Activated T-helper 1 cell treated with anti-CD3 and anti-CD28 coated beads, Interleukin-12 subunit alpha, Interleukin-12 subunit beta, Interleukin-2, Interleukin-4 antibody, amounts not matched to agents 30 ng/mL and 10 ng/mL and 1 ng/mL, durations not matched to agents 14 hours and 24 hours and 36 hours (primary cell): ENCODE results near the gene SP100. TPM values are rescaled to one million over a fixed set of nuclear protein-coding genes. Genes with fewer than 3 reads are reported as not detected.
"Not testable (repeated sequence)": the region's sequence is repeated elsewhere in the genome, so short reads cannot be mapped to it uniquely, and the experiment has no call there.

ENCODE experiments used
- DNase-seq: peaks from one replicate; pipeline ENCODE4 v3.0.0; 2021; ENCODE audit warnings: low spot score
- H3K27ac Mint-ChIP-seq: one replicate; pipeline ENCODE4 v1.8.0; 2021; ENCODE audit warnings: mild to moderate bottlenecking, mixed read lengths
- H3K27me3 Mint-ChIP-seq: one replicate; pipeline ENCODE4 v1.8.0; 2022; ENCODE audit warnings: mild to moderate bottlenecking, moderate library complexity, mixed read lengths; ENCODE audit not compliant: insufficient read depth
- H3K36me3 Mint-ChIP-seq: one replicate; pipeline ENCODE4 v1.8.0; 2021; ENCODE audit warnings: low read depth, mixed read lengths
- H3K4me1 Mint-ChIP-seq: one replicate; pipeline ENCODE4 v1.8.0; 2021; ENCODE audit warnings: low read depth, mixed read lengths
- H3K4me3 Mint-ChIP-seq: one replicate; pipeline ENCODE4 v1.8.0; 2021; ENCODE audit warnings: mild to moderate bottlenecking, moderate library complexity, mixed read lengths
- H3K9me3 Mint-ChIP-seq: one replicate; pipeline ENCODE4 v1.8.0; 2021; ENCODE audit warnings: mixed read lengths
- intact Hi-C: fragments of 100-400 bp; cut with micrococcal nuclease; formaldehyde crosslinking; loops from one replicate; pipeline ENCODE4 v1.15.1; 2024
- total RNA-seq: library from RNA; stranded (reverse); gene quantifications from 2 replicates; pipeline ENCODE4 v1.2.3, GENCODE V29; 2022

Gene SP100
- total RNA-seq, 1 donor from 2014 or later, result 171 TPM

GRCh38 chr2:230491219-230491618, 75.2 kb downstream of the SP100 start:
- Mint-ChIP-seq H3K9me3 (peaks cover 33% of the 10 kb centered on the region), H3K4me1 (peaks cover 24% of the 10 kb centered on the region), H3K27ac (peak overlapping the region; percentile 13), H3K36me3 (peaks cover 79% of the 10 kb centered on the region)
- H3K4me3 Mint-ChIP-seq, H3K27me3 Mint-ChIP-seq, DNase-seq, intact Hi-C loops: not testable (repeated sequence)

GRCh38 chr2:230492107-230492506, 76.1 kb downstream of the SP100 start:
- peaks cover 30% of the 10 kb centered on the region for H3K9me3 Mint-ChIP-seq
- H3K4me3 Mint-ChIP-seq, result no peak overlapping the region
- intact Hi-C loops, result no loop called here
- H3K4me1 Mint-ChIP-seq, result peaks cover 31% of the 10 kb centered on the region
- no peaks in the 10 kb centered on the region for H3K27me3 Mint-ChIP-seq
- H3K36me3 Mint-ChIP-seq, result peaks cover 78% of the 10 kb centered on the region
- H3K27ac Mint-ChIP-seq, result no peak overlapping the region
- DNase-seq, result no peak

DNA sequence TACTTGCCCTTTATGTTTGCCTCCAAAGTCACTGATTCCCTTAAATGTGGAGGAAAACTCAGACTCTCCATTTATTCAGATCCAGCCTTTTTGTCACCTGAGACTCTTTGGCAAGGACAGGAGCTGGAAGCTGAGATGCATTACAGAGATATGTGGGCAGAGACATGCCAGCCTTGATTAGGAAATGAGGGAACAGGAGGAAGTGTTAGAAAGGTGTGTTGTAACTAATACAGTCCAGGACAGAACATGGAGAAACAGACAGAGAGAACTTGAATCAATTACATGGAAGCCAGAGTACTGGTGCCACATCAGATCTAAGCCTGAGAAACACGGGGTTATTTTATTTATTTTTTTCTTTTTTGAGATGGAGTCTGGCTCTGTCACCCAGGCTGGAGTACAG, 79.0 kb downstream of the SP100 start:
- intact Hi-C loops, result no loop called here
- Mint-ChIP-seq H3K9me3 (peaks cover 8% of the 10 kb centered on the region), H3K4me3 (no peak overlapping the region), H3K27me3 (no peaks in the 10 kb centered on the region), H3K27ac (peak overlapping the region; percentile 3), H3K36me3 (peaks cover 74% of the 10 kb centered on the region), H3K4me1 (peaks cover 41% of the 10 kb centered on the region)
- no peak for DNase-seq

GRCh38 chr2:230496891-230497290, 80.9 kb downstream of the SP100 start:
- DNase-seq, result no peak
- peak overlapping the region; percentile 30 for H3K4me3 Mint-ChIP-seq
- peaks cover 25% of the 10 kb centered on the region for H3K4me1 Mint-ChIP-seq
- H3K27ac Mint-ChIP-seq, result peak overlapping the region; percentile 77
- intact Hi-C loops, result no loop called here
- H3K9me3 Mint-ChIP-seq, result peaks cover 3% of the 10 kb centered on the region
- no peaks in the 10 kb centered on the region for H3K27me3 Mint-ChIP-seq
- H3K36me3 Mint-ChIP-seq, result peaks cover 70% of the 10 kb centered on the region

DNA sequence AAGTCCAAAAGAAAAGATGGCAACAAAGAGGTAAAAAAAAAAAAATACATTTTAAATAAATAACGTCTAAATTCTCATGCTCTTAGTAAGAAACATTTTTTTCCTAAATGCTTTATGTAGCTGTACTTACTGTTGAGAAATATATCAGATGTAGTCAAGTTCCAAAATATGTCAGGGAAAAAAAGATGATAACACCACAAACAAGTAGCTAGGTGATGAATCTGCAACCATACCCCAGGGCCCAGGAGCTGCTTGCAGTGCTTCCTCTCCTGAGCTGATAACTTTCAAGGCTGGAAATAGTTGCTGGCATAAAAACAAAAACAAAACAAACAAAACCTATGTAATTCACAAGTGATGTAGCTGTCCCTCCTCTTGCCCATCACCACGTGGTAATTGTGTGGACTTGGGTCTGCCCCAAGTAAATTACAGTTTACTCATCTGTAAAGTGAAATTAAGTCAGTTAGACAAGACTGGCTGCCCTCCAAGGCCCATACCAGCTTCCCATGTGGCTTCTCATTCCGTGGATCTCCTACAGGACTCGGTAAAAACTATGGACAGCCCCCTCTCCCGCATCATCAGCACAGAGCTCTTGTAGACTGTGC, 82.6 kb downstream of the SP100 start:
- intact Hi-C loops, result no loop called here

DNA sequence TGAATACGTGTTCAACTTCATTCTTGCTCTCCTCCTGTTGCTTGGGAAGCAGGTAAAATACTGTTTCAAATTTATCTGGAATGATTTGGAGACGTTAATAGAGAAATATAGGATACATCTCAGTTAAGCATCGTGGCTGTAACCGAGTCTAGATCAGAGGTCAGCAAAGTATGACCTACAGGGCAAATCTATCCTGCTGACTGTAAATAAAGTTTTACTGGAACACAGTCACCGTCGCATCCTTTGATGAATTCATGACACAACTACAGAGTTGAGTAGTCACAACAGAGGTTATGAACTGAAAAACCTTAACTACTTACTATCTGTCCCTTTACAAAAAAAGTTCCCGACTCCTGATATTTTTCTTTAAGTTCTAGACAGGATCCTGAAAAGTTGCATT, 86.6 kb downstream of the SP100 start:
- H3K36me3 Mint-ChIP-seq, result peaks cover 79% of the 10 kb centered on the region
- peaks cover 3% of the 10 kb centered on the region for H3K9me3 Mint-ChIP-seq
- intact Hi-C loops, result no loop called here
- H3K27me3 Mint-ChIP-seq, result no peaks in the 10 kb centered on the region
- H3K4me3 Mint-ChIP-seq, result no peak overlapping the region
- peaks cover 39% of the 10 kb centered on the region for H3K4me1 Mint-ChIP-seq
- DNase-seq, result no peak
- H3K27ac Mint-ChIP-seq, result no peak overlapping the region

More for the DNA sequence above, 82.6 kb downstream of the SP100 start:
- no peaks in the 10 kb centered on the region for H3K27me3 Mint-ChIP-seq
- no peak for DNase-seq
- peaks cover 3% of the 10 kb centered on the region for H3K9me3 Mint-ChIP-seq
- H3K27ac Mint-ChIP-seq, result peak overlapping the region; percentile 35
- no peak overlapping the region for H3K4me3 Mint-ChIP-seq
- peaks cover 76% of the 10 kb centered on the region for H3K36me3 Mint-ChIP-seq
- H3K4me1 Mint-ChIP-seq, result peaks cover 35% of the 10 kb centered on the region

- intact Hi-C loops, result no loop called here
- Mint-ChIP-seq H3K36me3 (peaks cover 79% of the 10 kb centered on the region), H3K4me3 (no peak overlapping the region), H3K9me3 (peaks cover 3% of the 10 kb centered on the region), H3K27ac (no peak overlapping the region), H3K27me3 (no peaks in the 10 kb centered on the region), H3K4me1 (peaks cover 33% of the 10 kb centered on the region)
- DNase-seq, result no peak
Observed at GRCh38 chr2:230503798-230504197, 87.8 kb downstream of the SP100 start.

DNA sequence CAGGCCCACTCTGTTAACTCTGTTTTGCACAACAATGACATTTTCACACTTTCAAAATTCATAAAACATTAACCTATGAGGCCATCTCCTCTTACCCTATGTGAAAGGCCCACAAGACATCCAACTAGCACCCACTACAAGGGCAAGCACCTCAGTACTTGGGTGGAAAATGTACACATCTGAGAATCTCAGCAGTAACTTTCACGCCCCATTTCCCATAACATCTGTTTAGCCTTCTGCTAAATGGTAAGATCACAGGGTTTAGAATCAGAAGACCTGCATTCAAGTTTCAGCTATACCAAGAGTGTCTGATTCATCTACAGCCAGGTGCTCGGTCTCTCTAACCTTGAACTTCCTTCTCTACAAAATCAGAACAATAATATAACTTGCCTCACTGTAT, 89.2 kb downstream of the SP100 start:
- Mint-ChIP-seq H3K27me3 (no peaks in the 10 kb centered on the region), H3K27ac (no peak overlapping the region), H3K4me1 (peaks cover 29% of the 10 kb centered on the region), H3K9me3 (peaks cover 3% of the 10 kb centered on the region), H3K36me3 (peaks cover 78% of the 10 kb centered on the region), H3K4me3 (no peak overlapping the region)
- intact Hi-C loops, result no loop called here
- DNase-seq, result no peak

DNA sequence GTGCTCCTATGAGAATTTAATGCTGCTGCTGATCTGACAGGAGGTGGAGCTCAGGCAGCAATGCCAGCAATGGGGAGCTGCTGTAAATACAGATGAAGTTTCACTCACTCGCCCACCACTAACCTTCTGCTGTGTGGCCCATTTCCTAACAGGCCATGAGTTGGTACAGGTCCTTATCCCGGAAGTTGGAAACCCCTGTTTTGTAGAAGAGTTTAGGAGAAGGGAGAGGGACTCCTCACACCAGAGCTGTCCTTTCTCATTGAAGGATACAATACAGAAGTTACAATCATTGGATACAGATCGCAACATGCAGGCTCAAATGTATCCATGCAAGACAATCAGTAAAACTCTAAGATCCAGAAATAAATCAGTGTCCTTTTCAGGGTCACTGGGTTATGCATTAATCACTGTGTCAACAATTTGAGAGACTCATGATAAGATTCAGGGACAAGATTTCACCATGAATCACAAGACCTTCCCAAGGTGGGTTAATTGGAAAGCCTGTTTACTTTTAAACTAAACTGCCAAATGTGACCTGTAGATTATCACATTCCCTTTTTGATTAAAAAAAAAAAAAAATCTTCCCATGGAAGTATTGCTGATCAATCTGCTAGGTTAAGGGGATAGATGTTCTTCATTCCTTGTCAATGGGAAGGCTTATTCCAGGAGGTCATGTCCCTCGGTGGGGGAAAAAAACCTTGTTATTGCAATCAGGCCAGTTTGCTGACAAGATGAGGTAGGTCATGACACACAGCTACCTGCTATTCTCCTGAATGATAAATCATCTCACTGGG, 97.2 kb downstream of the SP100 start:
- no peak for DNase-seq
- H3K4me1 Mint-ChIP-seq, result peaks cover 4% of the 10 kb centered on the region
- intact Hi-C loops, result no loop called here
- peaks cover 56% of the 10 kb centered on the region for H3K36me3 Mint-ChIP-seq
- peaks cover 3% of the 10 kb centered on the region for H3K9me3 Mint-ChIP-seq
- no peaks in the 10 kb centered on the region for H3K27me3 Mint-ChIP-seq
- H3K27ac Mint-ChIP-seq, result no peak overlapping the region
- no peak overlapping the region for H3K4me3 Mint-ChIP-seq

- no peak for DNase-seq
- H3K27ac Mint-ChIP-seq, result no peak overlapping the region
- no peaks in the 10 kb centered on the region for H3K27me3 Mint-ChIP-seq
- peaks cover 2% of the 10 kb centered on the region for H3K4me1 Mint-ChIP-seq
- peaks cover 55% of the 10 kb centered on the region for H3K36me3 Mint-ChIP-seq
- no peak overlapping the region for H3K4me3 Mint-ChIP-seq
- H3K9me3 Mint-ChIP-seq, result peaks cover 43% of the 10 kb centered on the region
- intact Hi-C loops, result no loop called here
Observed at GRCh38 chr2:230520061-230520874, 104.3 kb downstream of the SP100 start.

GRCh38 chr2:230520875-230521155, 104.8 kb downstream of the SP100 start:
- intact Hi-C loops, result no loop called here
- Mint-ChIP-seq H3K4me3 (no peak overlapping the region), H3K4me1 (no peaks in the 10 kb centered on the region), H3K36me3 (peaks cover 56% of the 10 kb centered on the region), H3K27me3 (no peaks in the 10 kb centered on the region), H3K9me3 (peaks cover 44% of the 10 kb centered on the region), H3K27ac (no peak overlapping the region)
- DNase-seq, result no peak

- DNase-seq, result no peak
- Mint-ChIP-seq H3K9me3 (peaks cover 41% of the 10 kb centered on the region), H3K27me3 (no peaks in the 10 kb centered on the region), H3K4me3 (no peak overlapping the region), H3K36me3 (peaks cover 56% of the 10 kb centered on the region), H3K27ac (no peak overlapping the region), H3K4me1 (no peaks in the 10 kb centered on the region)
- intact Hi-C loops, result no loop called here
Observed at GRCh38 chr2:230521386-230521785, 105.4 kb downstream of the SP100 start.

- H3K9me3 Mint-ChIP-seq, result peaks cover 62% of the 10 kb centered on the region
- intact Hi-C loops, result no loop called here
- H3K36me3 Mint-ChIP-seq, result peaks cover 63% of the 10 kb centered on the region
- no peak overlapping the region for H3K4me3 Mint-ChIP-seq
- no peak for DNase-seq
- no peaks in the 10 kb centered on the region for H3K4me1 Mint-ChIP-seq
- no peaks in the 10 kb centered on the region for H3K27me3 Mint-ChIP-seq
- no peak overlapping the region for H3K27ac Mint-ChIP-seq
Observed at GRCh38 chr2:230525682-230526081, 109.7 kb downstream of the SP100 start.
